Endometrial microvascular endothelial cells (primary cell): Measurements from ENCODE around the gene ENPP6. TPM values are rescaled to one million over a fixed set of nuclear protein-coding genes. Genes with fewer than 3 reads are reported as not detected.

Experiments used
- in situ Hi-C: cut with HindIII; loops from 2 replicates; pipeline ENCODE4 v1.10.0; 2017; ENCODE audit warnings: low sequenced_read_pairs, low pct_unique_long_range_greater_than_20kb; ENCODE audit errors: inconsistent ontology term
- total RNA-seq: library from RNA; depleted of rRNA; stranded (reverse); fragments of >200 nt; gene quantifications from one replicate; pipeline ENCODE4 v1.2.3, GENCODE V29; 2015; ENCODE audit errors: inconsistent ontology term

Gene ENPP6
- total RNA-seq, 1 donor from 2014 or later, result not detected

DNA sequence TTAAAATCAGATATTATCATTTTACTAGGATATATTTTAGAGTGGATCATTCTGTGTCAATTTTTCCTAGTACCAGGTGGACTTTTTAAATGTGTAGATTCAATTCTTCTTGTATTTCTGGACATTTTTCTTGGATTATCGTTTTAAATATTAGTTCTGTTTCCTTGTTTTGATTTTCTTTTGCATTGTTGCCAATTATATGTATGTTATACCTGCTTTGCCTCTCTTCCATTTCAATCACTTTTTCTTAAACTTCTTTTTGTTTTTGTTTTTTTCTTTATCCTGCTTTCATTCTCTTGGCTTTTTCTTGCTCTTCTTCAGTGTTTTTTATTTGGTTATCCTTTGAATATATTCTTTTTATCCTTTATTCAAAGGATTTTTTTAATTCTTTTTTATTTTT, 171.5 kb downstream of the ENPP6 start:
- in situ Hi-C loops, result no loop called here

DNA sequence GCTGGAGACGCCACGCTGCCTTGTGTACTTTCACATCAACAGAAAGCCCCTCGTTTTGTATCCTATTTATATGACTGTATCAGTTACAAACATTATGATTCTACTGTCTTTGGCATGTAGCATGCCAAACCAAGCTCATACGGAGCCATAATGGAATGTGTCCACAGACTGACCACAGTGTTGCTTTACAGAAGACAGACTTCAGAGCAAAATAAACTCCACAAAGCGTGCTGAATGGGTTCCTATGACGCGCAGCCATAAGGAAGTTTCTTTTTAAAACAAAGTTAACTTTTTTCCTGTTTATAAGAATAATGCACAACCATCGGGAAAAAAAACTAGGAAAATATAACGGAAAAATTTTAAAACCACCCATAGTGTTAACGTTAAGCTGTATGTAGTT, 176.5 kb downstream of the ENPP6 start:
- in situ Hi-C loops, result no loop called here

DNA sequence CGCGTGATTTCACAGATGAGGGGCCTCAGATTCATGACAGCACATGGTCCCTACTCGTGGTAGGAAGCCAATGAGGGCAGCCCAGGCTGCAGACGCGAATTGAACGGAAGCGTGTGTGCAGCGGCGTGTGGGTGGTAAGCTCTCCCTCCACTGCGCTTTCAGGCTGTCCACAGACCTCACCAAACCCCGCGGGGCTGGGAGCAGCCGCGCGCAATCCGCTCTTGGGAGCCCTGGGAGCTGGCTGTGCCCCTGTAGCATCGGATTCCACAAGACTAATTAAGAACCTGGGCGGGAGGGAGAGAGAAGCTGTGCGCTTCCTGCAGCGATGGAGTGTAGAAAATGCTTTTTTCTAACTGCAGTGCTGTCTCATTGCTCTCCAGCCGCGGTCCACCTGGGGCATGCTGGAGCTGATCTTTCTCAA, 177.7 kb downstream of the ENPP6 start:
- in situ Hi-C loops, result no loop called here
